Progenitor cell of endocrine pancreas (in vitro differentiated cells): ENCODE results near the gene COBL. TPM values are rescaled to one million over a fixed set of nuclear protein-coding genes. Genes with fewer than 3 reads are reported as not detected.

ENCODE experiments used
- DNase-seq: peaks from one replicate; pipeline ENCODE4 v3.0.0; 2021; ENCODE audit warnings: low spot score; ENCODE audit not compliant: unreplicated experiment
- H3K27ac Mint-ChIP-seq: 2 replicates; pipeline ENCODE4 v1.8.0; 2021; ENCODE audit warnings: mild to moderate bottlenecking, moderate library complexity, mixed read lengths
- H3K27me3 Mint-ChIP-seq: 2 replicates; pipeline ENCODE4 v1.8.0; 2021; ENCODE audit warnings: mixed read lengths
- H3K36me3 Mint-ChIP-seq: 2 replicates; pipeline ENCODE4 v1.8.0; 2022; ENCODE audit warnings: mixed read lengths; ENCODE audit not compliant: insufficient read depth
- H3K4me1 Mint-ChIP-seq: 2 replicates; pipeline ENCODE4 v1.8.0; 2021; ENCODE audit warnings: low read depth, mixed read lengths
- H3K4me3 Mint-ChIP-seq: 2 replicates; pipeline ENCODE4 v1.8.0; 2021; ENCODE audit warnings: low read depth, mild to moderate bottlenecking, moderate library complexity, mixed read lengths
- H3K9me3 Mint-ChIP-seq: 2 replicates; pipeline ENCODE4 v1.8.0; 2021; ENCODE audit warnings: low read depth, mixed read lengths
- total RNA-seq: library from RNA; stranded (reverse); gene quantifications from 2 replicates; pipeline ENCODE4 v1.2.1, GENCODE V29; 2021
- TF ChIP-seq, protein P1 (sequence below): fragments of 200-600 bp; sonication (generic); IDR thresholded peaks from one replicate; pipeline ENCODE4 v1.5.0; 2021; ENCODE audit warnings: antibody characterized with exemption, mild to moderate bottlenecking; ENCODE audit not compliant: unreplicated experiment

The COBL gene
- total RNA-seq, 1 donor from 2014 or later = 21.3 TPM

DNA sequence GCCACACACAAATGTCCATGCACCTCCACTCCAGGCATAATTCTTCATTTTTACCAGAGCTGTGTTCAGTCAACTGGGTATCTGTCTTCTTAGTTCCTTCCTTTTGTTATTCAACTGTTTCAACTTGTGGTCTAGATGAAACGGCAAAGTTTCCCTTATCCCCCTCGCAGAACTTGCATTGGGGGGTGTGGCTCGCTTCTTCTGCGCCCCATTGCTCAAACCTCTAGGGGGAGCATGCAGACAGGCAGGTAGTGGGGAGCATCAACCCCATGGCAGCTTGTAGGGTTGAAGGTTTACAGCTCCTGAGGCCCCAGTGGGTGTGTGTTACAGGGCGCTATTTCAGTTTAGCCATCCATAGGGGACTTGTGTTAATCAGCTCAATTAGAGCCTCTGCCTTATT is 38.3 kb upstream of the COBL start:
- TF ChIP-seq, protein P1, sequence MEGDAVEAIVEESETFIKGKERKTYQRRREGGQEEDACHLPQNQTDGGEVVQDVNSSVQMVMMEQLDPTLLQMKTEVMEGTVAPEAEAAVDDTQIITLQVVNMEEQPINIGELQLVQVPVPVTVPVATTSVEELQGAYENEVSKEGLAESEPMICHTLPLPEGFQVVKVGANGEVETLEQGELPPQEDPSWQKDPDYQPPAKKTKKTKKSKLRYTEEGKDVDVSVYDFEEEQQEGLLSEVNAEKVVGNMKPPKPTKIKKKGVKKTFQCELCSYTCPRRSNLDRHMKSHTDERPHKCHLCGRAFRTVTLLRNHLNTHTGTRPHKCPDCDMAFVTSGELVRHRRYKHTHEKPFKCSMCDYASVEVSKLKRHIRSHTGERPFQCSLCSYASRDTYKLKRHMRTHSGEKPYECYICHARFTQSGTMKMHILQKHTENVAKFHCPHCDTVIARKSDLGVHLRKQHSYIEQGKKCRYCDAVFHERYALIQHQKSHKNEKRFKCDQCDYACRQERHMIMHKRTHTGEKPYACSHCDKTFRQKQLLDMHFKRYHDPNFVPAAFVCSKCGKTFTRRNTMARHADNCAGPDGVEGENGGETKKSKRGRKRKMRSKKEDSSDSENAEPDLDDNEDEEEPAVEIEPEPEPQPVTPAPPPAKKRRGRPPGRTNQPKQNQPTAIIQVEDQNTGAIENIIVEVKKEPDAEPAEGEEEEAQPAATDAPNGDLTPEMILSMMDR = no peak
- Mint-ChIP-seq H3K9me3 (no peaks in the 10 kb centered on the region), H3K4me1 (peaks cover 11% of the 10 kb centered on the region), H3K4me3 (no peak overlapping the region), H3K27me3 (peaks cover 3% of the 10 kb centered on the region), H3K36me3 (no peaks in the 10 kb centered on the region), H3K27ac (no peak overlapping the region)
- DNase-seq = no peak

DNA sequence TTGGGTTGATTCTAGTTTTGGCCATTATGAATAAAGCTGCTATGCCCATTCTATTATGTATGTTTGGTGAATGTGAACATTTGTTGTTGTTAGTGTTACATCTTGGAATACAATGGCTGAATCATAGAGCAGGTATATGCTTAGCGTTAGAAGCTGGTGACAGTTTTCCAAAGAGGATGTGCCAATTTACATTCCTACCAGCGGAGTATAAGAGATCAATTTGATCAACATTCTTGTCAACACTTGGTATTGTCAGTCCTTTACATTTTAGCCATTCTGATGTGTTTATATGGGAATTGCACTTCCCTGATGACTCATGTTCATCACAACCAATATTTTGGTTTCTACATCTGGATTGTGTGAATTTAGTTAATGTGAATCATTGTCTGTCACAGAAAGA is 37.8 kb upstream of the COBL start:
- Mint-ChIP-seq H3K4me1 (peaks cover 11% of the 10 kb centered on the region), H3K27me3 (peaks cover 3% of the 10 kb centered on the region)
- TF ChIP-seq, protein P1 = no peak

DNA sequence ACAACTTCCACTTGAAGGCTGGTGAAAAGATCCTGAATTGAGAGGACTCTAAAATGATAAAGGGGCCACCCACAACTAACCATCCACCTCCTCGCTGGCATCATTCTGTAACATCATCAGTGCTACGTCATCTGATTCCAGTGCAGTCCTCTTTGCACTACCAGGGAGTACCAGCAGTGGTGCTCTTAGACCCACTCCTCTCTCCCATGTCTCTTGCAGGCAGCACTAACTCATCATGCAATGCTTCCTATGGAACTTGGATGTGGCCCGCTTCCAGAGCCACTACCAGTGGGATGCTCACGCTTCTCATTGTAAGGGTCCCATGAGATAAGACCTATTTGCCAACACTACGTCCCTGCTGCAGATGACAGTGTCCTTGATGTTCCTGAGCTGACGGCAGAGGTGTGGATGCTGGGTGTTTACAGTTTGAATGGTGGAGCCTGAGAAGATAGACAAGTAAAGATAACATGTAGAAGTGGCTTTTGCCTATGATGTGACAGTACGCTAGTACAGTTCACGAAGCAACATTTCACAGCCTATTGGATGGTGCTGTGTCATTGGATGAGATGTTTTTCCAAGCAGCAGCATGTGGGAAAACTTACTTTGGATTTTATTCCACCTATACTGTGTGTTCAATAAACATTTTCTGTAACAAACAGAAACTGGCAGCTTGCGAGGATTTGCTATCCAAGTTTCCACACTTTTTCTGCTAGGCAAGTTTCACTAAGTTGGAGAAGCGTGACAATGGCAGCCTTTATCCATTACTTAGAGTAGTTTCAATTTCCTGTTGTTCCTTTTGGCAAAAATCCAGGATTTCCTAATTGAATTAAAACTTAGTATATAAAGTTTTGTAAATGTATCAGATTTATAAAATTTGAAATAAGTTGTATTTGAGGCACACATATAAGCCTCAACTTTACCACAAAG is 35.8 kb upstream of the COBL start:
- H3K4me1 Mint-ChIP-seq = peaks cover 6% of the 10 kb centered on the region
- DNase-seq = no peak
- peaks cover 3% of the 10 kb centered on the region for H3K27me3 Mint-ChIP-seq
- H3K9me3 Mint-ChIP-seq = no peaks in the 10 kb centered on the region
- TF ChIP-seq, protein P1 = no peak
- no peak overlapping the region for H3K4me3 Mint-ChIP-seq
- H3K27ac Mint-ChIP-seq = no peak overlapping the region
- no peaks in the 10 kb centered on the region for H3K36me3 Mint-ChIP-seq

More for the DNA sequence above, 37.8 kb upstream of the COBL start:
- H3K36me3 Mint-ChIP-seq = no peaks in the 10 kb centered on the region
- no peaks in the 10 kb centered on the region for H3K9me3 Mint-ChIP-seq
- DNase-seq = no peak
- no peak overlapping the region for H3K4me3 Mint-ChIP-seq
- H3K27ac Mint-ChIP-seq = no peak overlapping the region

DNA sequence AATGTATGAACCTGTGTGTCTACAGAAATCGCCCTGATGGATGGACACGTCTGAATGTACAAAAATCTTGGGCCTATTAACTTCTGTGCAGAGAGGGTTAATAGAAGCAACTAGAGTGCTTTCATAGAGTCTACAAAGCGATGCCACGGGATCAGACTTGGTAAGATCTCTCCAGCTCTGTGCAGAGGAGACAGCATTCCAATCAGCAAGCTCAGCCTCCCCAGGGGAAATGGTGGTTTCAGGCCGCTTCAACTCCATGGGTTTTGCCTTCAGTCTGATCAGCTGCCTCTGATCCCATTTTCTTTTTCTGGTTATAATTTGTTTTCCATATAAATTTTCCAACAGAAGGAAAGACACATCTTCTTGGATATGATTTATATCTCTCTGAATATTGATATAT is 35.1 kb upstream of the COBL start:
- H3K27me3 Mint-ChIP-seq = peaks cover 3% of the 10 kb centered on the region
- H3K4me3 Mint-ChIP-seq = no peak overlapping the region
- DNase-seq = no peak
- TF ChIP-seq, protein P1 = no peak
- peaks cover 4% of the 10 kb centered on the region for H3K4me1 Mint-ChIP-seq
- no peak overlapping the region for H3K27ac Mint-ChIP-seq
- no peaks in the 10 kb centered on the region for H3K36me3 Mint-ChIP-seq
- no peaks in the 10 kb centered on the region for H3K9me3 Mint-ChIP-seq

DNA sequence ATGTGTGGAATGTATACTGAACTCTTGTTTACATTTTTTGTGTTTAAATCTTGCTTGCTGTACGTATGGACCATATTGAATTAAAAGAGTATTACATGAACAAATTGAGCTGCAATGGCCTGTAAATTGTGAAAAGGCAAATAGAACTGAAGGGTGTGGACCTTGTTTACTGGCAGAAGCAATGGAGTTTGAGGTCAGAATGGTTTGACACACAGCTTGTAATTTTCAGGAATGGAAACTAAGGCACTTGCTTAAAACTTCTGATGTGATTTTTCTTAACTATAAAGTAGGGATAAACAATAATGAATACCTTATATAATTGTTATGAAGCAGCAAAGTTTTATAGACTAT is 33.9 kb upstream of the COBL start:
- Mint-ChIP-seq H3K9me3 (no peaks in the 10 kb centered on the region), H3K4me3 (no peak overlapping the region), H3K27ac (no peak overlapping the region), H3K27me3 (no peaks in the 10 kb centered on the region), H3K4me1 (peaks cover 14% of the 10 kb centered on the region), H3K36me3 (no peaks in the 10 kb centered on the region)
- TF ChIP-seq, protein P1 = no peak
- no peak for DNase-seq
